Thoracic aorta (tissue), 2 donors: ENCODE measurements around the gene MAD1L1. TPM values are rescaled to one million over a fixed set of nuclear protein-coding genes. Genes with fewer than 3 reads are reported as not detected.
"Not testable (repeated sequence)": the region's sequence is repeated elsewhere in the genome, so short reads cannot be mapped to it uniquely, and the experiment has no call there.

Source experiments
- ATAC-seq: fragments of 150-250 bp; one replicate; pipeline ENCODE4 v1.8.0; 2017; ENCODE audit warnings: low read depth; ENCODE audit not compliant: insufficient number of reproducible peaks, low FRiP score
- DNase-seq: peaks from one replicate; pipeline ENCODE4 v3.0.0-alpha.2; 2020; ENCODE audit warnings: low spot score
- H3K27ac ChIP-seq, 2 donors: fragments of 200-600 bp; sonication (generic); 1 replicate in 1 of 2; 2 replicates in 1 of 2; pipeline ENCODE4 v1.5.1; 2016; ENCODE audit warnings: mild to moderate bottlenecking in 2 of 2, moderate library complexity in 2 of 2
- H3K27me3 ChIP-seq: fragments of 200-600 bp; sonication (generic); replicated peaks from 2 replicates; pipeline ENCODE4 v1.6.0; 2016; ENCODE audit warnings: mild to moderate bottlenecking; ENCODE audit not compliant: insufficient read depth
- H3K36me3 ChIP-seq: fragments of 200-600 bp; sonication (generic); one replicate; pipeline ENCODE4 v1.5.1; 2016
- H3K4me1 ChIP-seq, 2 donors: fragments of 200-600 bp; sonication (generic); 1 replicate in 1 of 2; 2 replicates in 1 of 2; pipeline versions ENCODE4 v1.5.1 to v1.6.0; 2016; ENCODE audit warnings: low read depth in 2 of 2, mild to moderate bottlenecking in 1 of 2; ENCODE audit not compliant: control insufficient read depth in 1 of 2
- H3K4me3 ChIP-seq: fragments of 200-600 bp; sonication (generic); 2 replicates; pipeline ENCODE4 v1.5.1; 2016; ENCODE audit warnings: mild to moderate bottlenecking
- H3K9me3 ChIP-seq: fragments of 200-600 bp; sonication (generic); 2 replicates; pipeline ENCODE4 v1.5.1; 2016
- total RNA-seq, 2 donors: library from RNA; depleted of rRNA; stranded (reverse); fragments of >200 nt; gene quantifications; one replicate each; pipeline versions ENCODE4 v1.1.0 to v1.2.3, GENCODE V29; 2016
- TF ChIP-seq, protein P1 (sequence below): fragments of 200-600 bp; sonication (generic); IDR thresholded peaks from one replicate; pipeline ENCODE4 v1.5.1; 2019; ENCODE audit warnings: antibody characterized with exemption

MAD1L1 gene
- total RNA-seq, 2 donors from 2014 or later = 27.4 to 41.3 TPM

DNA sequence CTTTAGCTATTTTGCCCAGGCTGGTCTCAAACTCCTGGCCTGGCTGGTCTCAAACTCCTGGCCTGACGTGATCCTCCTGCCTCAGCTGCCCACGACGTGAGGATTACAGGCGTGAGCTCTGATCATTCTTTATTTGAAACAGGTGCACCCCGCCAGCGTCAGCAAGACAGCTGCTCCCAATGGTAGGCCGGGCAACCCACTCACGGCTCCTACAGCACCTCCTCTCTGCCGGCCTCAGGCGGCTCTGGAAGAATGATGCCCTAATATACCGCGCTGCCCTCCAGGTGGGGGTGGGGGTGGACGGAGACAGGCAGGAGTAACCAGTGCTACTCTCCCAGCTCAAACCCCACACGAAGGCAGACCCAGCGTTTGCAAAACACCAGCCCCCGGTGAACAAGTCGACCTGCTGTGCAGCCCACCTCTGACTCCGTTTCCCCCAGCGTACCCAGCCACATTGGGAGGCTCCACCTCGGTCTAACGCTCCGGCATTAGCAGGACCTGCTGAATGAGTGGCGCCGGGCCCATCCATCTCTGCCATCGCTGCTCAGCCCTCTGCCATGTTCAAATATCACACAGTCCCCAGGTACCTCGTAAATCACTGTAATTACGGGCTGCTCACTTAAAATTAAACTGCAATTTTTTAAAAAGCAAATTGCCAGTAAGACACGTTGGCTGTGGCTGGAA is 414.0 kb downstream of the MAD1L1 start:
- TF ChIP-seq, protein P1, sequence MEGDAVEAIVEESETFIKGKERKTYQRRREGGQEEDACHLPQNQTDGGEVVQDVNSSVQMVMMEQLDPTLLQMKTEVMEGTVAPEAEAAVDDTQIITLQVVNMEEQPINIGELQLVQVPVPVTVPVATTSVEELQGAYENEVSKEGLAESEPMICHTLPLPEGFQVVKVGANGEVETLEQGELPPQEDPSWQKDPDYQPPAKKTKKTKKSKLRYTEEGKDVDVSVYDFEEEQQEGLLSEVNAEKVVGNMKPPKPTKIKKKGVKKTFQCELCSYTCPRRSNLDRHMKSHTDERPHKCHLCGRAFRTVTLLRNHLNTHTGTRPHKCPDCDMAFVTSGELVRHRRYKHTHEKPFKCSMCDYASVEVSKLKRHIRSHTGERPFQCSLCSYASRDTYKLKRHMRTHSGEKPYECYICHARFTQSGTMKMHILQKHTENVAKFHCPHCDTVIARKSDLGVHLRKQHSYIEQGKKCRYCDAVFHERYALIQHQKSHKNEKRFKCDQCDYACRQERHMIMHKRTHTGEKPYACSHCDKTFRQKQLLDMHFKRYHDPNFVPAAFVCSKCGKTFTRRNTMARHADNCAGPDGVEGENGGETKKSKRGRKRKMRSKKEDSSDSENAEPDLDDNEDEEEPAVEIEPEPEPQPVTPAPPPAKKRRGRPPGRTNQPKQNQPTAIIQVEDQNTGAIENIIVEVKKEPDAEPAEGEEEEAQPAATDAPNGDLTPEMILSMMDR = no peak
- ATAC-seq (no peak), DNase-seq (no peak)
- Histone ChIP-seq H3K4me3 (no peak overlapping the region), H3K27me3 (no peaks in the 10 kb centered on the region), H3K27ac (no peak overlapping the region), H3K36me3 (peaks cover 3% of the 10 kb centered on the region), H3K9me3 (no peaks in the 10 kb centered on the region), H3K4me1 (peaks cover 4 to 12% of the 10 kb centered on the region in 2 donors)

DNA sequence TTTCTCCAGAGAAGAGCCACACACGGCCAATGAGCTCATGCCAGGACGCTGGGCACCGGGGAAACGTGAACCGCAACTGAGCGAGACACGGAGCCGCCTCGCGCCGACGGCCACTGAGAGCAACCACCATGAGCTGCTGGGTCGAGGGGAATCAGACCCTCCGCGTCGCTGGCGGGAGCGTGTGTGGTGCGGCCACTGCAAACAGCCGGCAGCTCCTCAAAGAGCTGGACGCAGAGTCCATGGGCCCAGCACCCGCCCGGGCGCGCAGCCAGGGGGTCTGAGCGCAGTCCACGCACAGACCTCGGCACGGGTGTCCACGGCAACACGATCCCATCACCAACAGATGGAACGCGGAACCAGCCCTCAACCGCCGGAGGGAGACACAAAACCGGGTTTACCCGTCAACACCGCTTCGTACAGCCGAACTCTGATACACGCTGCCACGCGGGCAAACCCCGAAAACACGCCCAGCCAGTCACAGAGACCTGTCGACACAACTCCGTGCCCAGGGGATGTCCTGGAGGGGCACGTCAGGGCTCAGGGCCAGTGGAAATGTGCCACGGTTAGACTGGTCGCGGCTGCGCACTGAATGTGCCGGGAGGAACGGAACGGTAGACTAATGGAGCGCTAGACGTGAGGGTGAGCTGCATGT is 415.6 kb downstream of the MAD1L1 start:
- ATAC-seq (no peak), DNase-seq (no peak)

DNA sequence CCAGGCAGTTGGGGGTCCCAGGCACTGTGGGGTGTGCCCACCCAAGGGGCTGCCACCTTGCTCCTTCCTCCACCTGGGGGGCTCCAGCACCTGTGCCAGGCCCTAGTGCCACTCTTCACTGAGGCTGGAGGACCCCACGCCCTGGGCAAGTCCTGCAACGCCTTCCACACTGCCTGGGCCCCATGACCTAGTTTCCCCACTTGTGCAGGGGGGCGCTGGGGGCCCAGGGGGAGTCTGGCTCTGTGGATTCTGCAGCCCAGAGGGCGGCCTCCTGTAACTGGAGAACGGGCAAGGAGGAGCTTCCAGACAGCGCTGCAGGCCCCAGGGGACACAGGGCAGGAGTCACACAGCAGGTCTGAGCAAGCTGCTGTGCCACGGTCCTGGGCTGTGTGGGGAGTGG is 416.3 kb downstream of the MAD1L1 start:
- peaks cover 4 to 29% of the 10 kb centered on the region in 2 donors for H3K4me1 ChIP-seq
- not testable (repeated sequence) for H3K36me3 ChIP-seq, ATAC-seq, H3K27ac ChIP-seq, H3K9me3 ChIP-seq, H3K27me3 ChIP-seq, DNase-seq, H3K4me3 ChIP-seq

More for the DNA sequence above, 415.6 kb downstream of the MAD1L1 start:
- no peaks in the 10 kb centered on the region for H3K27me3 ChIP-seq
- TF ChIP-seq, protein P1 = no peak
- H3K9me3 ChIP-seq = no peaks in the 10 kb centered on the region
- no peak overlapping the region for H3K27ac ChIP-seq
- H3K36me3 ChIP-seq = peaks cover 3% of the 10 kb centered on the region
- H3K4me1 ChIP-seq = peaks cover 4 to 21% of the 10 kb centered on the region in 2 donors
- no peak overlapping the region for H3K4me3 ChIP-seq

DNA sequence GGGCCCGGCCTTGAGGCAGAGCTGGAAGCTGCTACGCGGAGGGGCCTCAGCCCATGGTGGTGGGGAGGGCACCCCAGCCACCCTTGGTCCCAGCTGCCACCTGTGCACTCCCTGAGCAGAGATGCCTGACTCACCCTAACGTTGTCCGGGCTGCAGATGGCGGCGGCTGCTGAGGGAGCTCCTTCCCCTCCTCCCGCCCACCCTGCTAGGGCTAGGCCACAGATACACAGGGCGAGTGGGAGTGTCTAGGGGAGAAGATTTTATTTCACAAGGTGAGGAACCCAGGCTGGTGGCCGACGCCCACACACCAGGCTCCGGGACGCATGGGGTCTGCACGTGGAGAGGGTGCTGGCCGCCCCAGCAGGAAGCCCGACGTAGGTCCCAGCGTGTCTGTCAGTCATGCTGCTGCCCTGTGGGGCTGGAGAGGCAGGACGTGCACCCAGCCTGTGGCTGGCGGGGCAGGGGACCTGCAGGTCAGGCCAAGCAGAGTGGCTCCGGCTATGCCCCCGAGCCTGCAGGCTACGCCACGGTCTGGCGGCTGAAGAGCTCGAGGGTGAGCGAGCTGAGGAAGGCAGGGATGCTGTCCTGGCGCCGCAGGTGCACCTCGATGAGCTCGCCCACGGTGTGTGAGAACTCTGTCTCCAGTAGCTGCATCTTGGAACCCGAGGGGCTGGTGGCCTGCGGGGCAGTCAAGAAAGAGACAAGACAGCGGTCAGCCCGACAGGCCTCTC is 417.0 kb downstream of the MAD1L1 start:
- not testable (repeated sequence) for DNase-seq, ATAC-seq, H3K36me3 ChIP-seq

GRCh38 chr7:1815051-1815481 is 417.7 kb downstream of the MAD1L1 start:
- no peak for ATAC-seq
- Histone ChIP-seq H3K4me3 (no peak overlapping the region), H3K4me1 (peaks cover 4 to 39% of the 10 kb centered on the region in 2 donors), H3K36me3 (peaks cover 3% of the 10 kb centered on the region), H3K27me3 (no peaks in the 10 kb centered on the region), H3K27ac (no peak overlapping the region), H3K9me3 (no peaks in the 10 kb centered on the region)
- no peak for DNase-seq
- TF ChIP-seq, protein P1 = no peak

More for the DNA sequence above, 417.0 kb downstream of the MAD1L1 start:
- H3K9me3 ChIP-seq, H3K27ac ChIP-seq, H3K4me3 ChIP-seq, H3K27me3 ChIP-seq: not testable (repeated sequence)
- peaks cover 4 to 36% of the 10 kb centered on the region in 2 donors for H3K4me1 ChIP-seq
